ENCODE data around the gene LONP1. TPM values are rescaled to one million over a fixed set of nuclear protein-coding genes. Genes with fewer than 3 reads are reported as not detected.
"Not testable (repeated sequence)": the region's sequence is repeated elsewhere in the genome, so short reads cannot be mapped to it uniquely, and the experiment has no call there.

Gene LONP1
- total RNA-seq, 1 experiment from 2014 or later: 113 TPM

DNA sequence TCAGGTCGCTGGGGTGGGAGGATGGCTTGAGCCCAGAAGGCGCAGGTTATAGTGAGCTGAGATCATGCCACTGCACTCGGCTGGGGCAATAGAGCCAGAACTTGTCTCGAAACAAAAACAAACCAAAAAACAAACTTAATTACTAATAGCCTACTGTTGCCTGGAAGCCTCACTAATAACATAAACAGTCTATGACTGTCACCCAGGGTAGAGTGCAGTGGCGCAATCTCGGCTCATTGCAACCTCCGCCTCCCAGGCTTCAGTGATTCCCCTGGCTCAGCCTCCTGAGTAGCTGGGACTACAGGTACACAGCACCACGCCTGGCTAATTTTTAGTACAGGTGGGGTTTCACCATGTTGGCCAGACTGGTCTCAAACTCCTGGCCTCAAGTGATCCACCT is 18.5 kb upstream of the LONP1 start:
- no peak for DNase-seq
- no peak overlapping the region for H2BK15ac ChIP-seq (ENCODE audit: low read depth, low read length)
- H3K4ac ChIP-seq (ENCODE audit: low read depth, low read length): no peak overlapping the region
- H3K56ac ChIP-seq (ENCODE audit: insufficient read length, low read depth, low read length): no peak overlapping the region
- H4K5ac ChIP-seq (ENCODE audit: insufficient read length, low read depth, low read length): no peak overlapping the region
- no peak overlapping the region for H2AK5ac ChIP-seq (ENCODE audit: insufficient read length, low read length)
- H3K4me2 ChIP-seq (ENCODE audit: insufficient read depth, insufficient read length, low read length): no peak overlapping the region
- H3K27ac ChIP-seq (ENCODE audit: insufficient read length, low read depth, low read length): no peak overlapping the region
- no peak overlapping the region for H3K23ac ChIP-seq (ENCODE audit: insufficient read length, low read depth, low read length)
- H2BK20ac ChIP-seq (ENCODE audit: low read depth, low read length, poor library complexity, severe bottlenecking): no peak overlapping the region
- Mint-ChIP-seq H3K9me3 (0 out of 5 replicates have a peak, but pooled peaks cover 0 to 3% of the 10 kb centered on the region in 2 experiments), H3K4me3 (no peak overlapping the region), H3K27me3 (ENCODE audit: low read depth) (peaks cover 30% of the 10 kb centered on the region), H3K4me1 (no peaks in the 10 kb centered on the region), H3K36me3 (ENCODE audit: insufficient read depth in 1 of 3, low read depth in 3 of 3) (no peaks in the 10 kb centered on the region), H3K27ac (no peak overlapping the region)
- TF ChIP-seq, protein P1, sequence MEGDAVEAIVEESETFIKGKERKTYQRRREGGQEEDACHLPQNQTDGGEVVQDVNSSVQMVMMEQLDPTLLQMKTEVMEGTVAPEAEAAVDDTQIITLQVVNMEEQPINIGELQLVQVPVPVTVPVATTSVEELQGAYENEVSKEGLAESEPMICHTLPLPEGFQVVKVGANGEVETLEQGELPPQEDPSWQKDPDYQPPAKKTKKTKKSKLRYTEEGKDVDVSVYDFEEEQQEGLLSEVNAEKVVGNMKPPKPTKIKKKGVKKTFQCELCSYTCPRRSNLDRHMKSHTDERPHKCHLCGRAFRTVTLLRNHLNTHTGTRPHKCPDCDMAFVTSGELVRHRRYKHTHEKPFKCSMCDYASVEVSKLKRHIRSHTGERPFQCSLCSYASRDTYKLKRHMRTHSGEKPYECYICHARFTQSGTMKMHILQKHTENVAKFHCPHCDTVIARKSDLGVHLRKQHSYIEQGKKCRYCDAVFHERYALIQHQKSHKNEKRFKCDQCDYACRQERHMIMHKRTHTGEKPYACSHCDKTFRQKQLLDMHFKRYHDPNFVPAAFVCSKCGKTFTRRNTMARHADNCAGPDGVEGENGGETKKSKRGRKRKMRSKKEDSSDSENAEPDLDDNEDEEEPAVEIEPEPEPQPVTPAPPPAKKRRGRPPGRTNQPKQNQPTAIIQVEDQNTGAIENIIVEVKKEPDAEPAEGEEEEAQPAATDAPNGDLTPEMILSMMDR (conservative IDR thresholded peaks at IDR 0.05): no peak
- no peak overlapping the region for H4K8ac ChIP-seq (replicated peaks; ENCODE audit: insufficient read length, low read depth, low read length)
- no peak overlapping the region for H2AFZ ChIP-seq (ENCODE audit: low read length)
- WGBS (ENCODE audit: extremely low coverage, insufficient read length, low lambda C conversion rate): no CpG with 5 or more reads among the region's 8 CpGs
- H4K91ac ChIP-seq (ENCODE audit: insufficient read length, low read depth, low read length): no peak overlapping the region
- H3K79me1 ChIP-seq (ENCODE audit: insufficient read depth, low read depth, low read length, poor library complexity, severe bottlenecking): no peaks in the 10 kb centered on the region
- no peaks in the 10 kb centered on the region for H3K9me3 ChIP-seq (ENCODE audit: control insufficient read depth, low read depth, low read length)
- H3K27me3 ChIP-seq (ENCODE audit: insufficient read depth, low read length): no peaks in the 10 kb centered on the region
- no peaks in the 10 kb centered on the region for H3K79me2 ChIP-seq (ENCODE audit: insufficient read depth, low read length)
- no peak overlapping the region for H2BK120ac ChIP-seq (ENCODE audit: low read depth, low read length, poor library complexity, severe bottlenecking)
- H2BK5ac ChIP-seq (ENCODE audit: insufficient read length, low read length): no peak overlapping the region
- H2BK12ac ChIP-seq (ENCODE audit: insufficient read length, low read depth, low read length): no peak overlapping the region
- H4K20me1 ChIP-seq (ENCODE audit: control insufficient read depth, insufficient read depth, insufficient read length): no peaks in the 10 kb centered on the region
- H3K4me1 ChIP-seq (ENCODE audit: insufficient read depth, low read length): no peaks in the 10 kb centered on the region
- no peak overlapping the region for H3K18ac ChIP-seq (ENCODE audit: insufficient read length, low read depth, low read length)
- H3K23me2 ChIP-seq (ENCODE audit: insufficient read length, low read depth, low read length, poor library complexity, severe bottlenecking): no peaks in the 10 kb centered on the region
- H3K9ac ChIP-seq (ENCODE audit: extremely low read depth, insufficient read length, low read length): no peak overlapping the region
- H3K14ac ChIP-seq (ENCODE audit: insufficient read depth, low read length): no peak overlapping the region
- no peak overlapping the region for H3T11ph ChIP-seq (ENCODE audit: low read length)

DNA sequence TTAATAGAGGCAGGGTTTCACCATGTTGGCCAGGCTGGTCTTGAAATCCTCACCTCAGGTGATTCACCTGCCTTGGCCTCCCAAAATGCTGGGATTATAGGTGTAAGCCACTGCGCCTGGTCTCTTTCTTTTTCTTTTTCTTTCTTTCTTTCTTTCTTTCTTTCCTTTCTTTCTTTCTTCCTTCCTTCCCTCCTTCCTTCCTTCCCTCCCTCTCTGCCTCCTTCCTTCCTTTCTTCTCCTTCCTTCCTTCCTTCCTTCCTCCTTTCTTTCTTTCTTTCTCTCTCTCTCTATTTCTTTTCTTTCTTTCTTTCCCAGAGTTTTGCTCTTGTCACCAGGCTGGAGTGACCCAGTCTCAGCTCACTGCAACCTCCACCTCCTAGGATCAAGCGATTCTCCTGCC is 13.2 kb upstream of the LONP1 start:
- H3K79me2 ChIP-seq (ENCODE audit: insufficient read depth, low read length); H2AFZ ChIP-seq (ENCODE audit: low read length); H3K9ac ChIP-seq (ENCODE audit: extremely low read depth, insufficient read length, low read length); H3K56ac ChIP-seq (ENCODE audit: insufficient read length, low read depth, low read length); H4K20me1 ChIP-seq (ENCODE audit: control insufficient read depth, insufficient read depth, insufficient read length); H2BK120ac ChIP-seq (ENCODE audit: low read depth, low read length, poor library complexity, severe bottlenecking); DNase-seq; H3K23ac ChIP-seq (ENCODE audit: insufficient read length, low read depth, low read length); H3K4me3 Mint-ChIP-seq; H3K27ac Mint-ChIP-seq; H2BK15ac ChIP-seq (ENCODE audit: low read depth, low read length); H2AK5ac ChIP-seq (ENCODE audit: insufficient read length, low read length); H3K4me1 Mint-ChIP-seq; H3K14ac ChIP-seq (ENCODE audit: insufficient read depth, low read length); H3K27ac ChIP-seq (ENCODE audit: insufficient read length, low read depth, low read length); H2BK12ac ChIP-seq (ENCODE audit: insufficient read length, low read depth, low read length); H2BK5ac ChIP-seq (ENCODE audit: insufficient read length, low read length); H3K23me2 ChIP-seq (ENCODE audit: insufficient read length, low read depth, low read length, poor library complexity, severe bottlenecking); H3K9me3 ChIP-seq (ENCODE audit: control insufficient read depth, low read depth, low read length); H3K36me3 Mint-ChIP-seq (ENCODE audit: insufficient read depth in 1 of 3, low read depth in 3 of 3); H3K18ac ChIP-seq (ENCODE audit: insufficient read length, low read depth, low read length); H3K4me1 ChIP-seq (ENCODE audit: insufficient read depth, low read length); H4K91ac ChIP-seq (ENCODE audit: insufficient read length, low read depth, low read length); H3T11ph ChIP-seq (ENCODE audit: low read length); H3K4me2 ChIP-seq (ENCODE audit: insufficient read depth, insufficient read length, low read length); H3K79me1 ChIP-seq (ENCODE audit: insufficient read depth, low read depth, low read length, poor library complexity, severe bottlenecking); H4K5ac ChIP-seq (ENCODE audit: insufficient read length, low read depth, low read length); H4K8ac ChIP-seq (replicated peaks; ENCODE audit: insufficient read length, low read depth, low read length); H3K9me3 Mint-ChIP-seq; H3K27me3 ChIP-seq (ENCODE audit: insufficient read depth, low read length); H3K4ac ChIP-seq (ENCODE audit: low read depth, low read length); H2BK20ac ChIP-seq (ENCODE audit: low read depth, low read length, poor library complexity, severe bottlenecking): not testable (repeated sequence)
- peaks cover 24% of the 10 kb centered on the region for H3K27me3 Mint-ChIP-seq (ENCODE audit: low read depth)
- no CpG with 5 or more reads among the region's 2 CpGs for WGBS (ENCODE audit: extremely low coverage, insufficient read length, low lambda C conversion rate)
